Measurements from ENCODE around the gene RIC8A. TPM values are rescaled to one million over a fixed set of nuclear protein-coding genes. Genes with fewer than 3 reads are reported as not detected.
"Not testable (repeated sequence)": the region's sequence is repeated elsewhere in the genome, so short reads cannot be mapped to it uniquely, and the experiment has no call there.

The RIC8A gene
- total and polyA plus RNA-seq, 3 experiments from 2014 or later, result 103 to 139 (median 137) TPM

DNA sequence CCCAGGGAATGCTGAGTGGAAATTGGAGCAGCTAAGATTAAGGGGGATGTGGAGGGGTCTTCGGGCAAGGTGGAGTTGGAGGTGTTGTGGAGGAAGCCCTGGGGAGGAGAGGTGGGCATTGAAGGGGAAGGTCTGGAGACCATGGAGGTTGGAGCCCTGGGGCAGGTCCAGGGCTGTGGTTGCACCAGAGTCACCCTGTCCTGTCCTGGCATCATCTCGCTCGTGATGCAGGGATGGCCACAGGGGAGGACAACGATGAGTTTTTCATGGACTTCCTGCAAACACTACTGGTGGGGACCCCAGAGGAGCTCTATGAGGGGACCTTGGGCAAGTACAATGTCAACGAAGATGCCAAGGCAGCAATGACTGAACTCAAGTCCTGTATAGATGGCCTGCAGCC, 14.0 kb upstream of the RIC8A start:
- H3K9me3 Mint-ChIP-seq; H3K4me3 Mint-ChIP-seq; H3K27me3 ChIP-seq (ENCODE audit: insufficient read depth, low read length, poor library complexity, severe bottlenecking); H3K27ac ChIP-seq (ENCODE audit: low read depth, low read length); H3K27me3 Mint-ChIP-seq; CTCF ChIA-PET; H3K36me3 Mint-ChIP-seq; POLR2A ChIA-PET; H3K4me3 ChIP-seq (ENCODE audit: low read length); H3K9me3 ChIP-seq (ENCODE audit: low read length); H3K36me3 ChIP-seq (ENCODE audit: insufficient read depth, low read length): not testable (repeated sequence)
- Mint-ChIP-seq H3K4me1 (peaks cover 4 to 13% (median 10%) of the 10 kb centered on the region in 3 donors), H3K27ac (peak overlapping the region in 1 of 8 donors; percentile 91)
- peaks cover 10% of the 10 kb centered on the region for H3K4me1 ChIP-seq (ENCODE audit: insufficient read depth, low read length)
- DNase-seq, result peak in 1 of 5 donors; percentile 37

DNA sequence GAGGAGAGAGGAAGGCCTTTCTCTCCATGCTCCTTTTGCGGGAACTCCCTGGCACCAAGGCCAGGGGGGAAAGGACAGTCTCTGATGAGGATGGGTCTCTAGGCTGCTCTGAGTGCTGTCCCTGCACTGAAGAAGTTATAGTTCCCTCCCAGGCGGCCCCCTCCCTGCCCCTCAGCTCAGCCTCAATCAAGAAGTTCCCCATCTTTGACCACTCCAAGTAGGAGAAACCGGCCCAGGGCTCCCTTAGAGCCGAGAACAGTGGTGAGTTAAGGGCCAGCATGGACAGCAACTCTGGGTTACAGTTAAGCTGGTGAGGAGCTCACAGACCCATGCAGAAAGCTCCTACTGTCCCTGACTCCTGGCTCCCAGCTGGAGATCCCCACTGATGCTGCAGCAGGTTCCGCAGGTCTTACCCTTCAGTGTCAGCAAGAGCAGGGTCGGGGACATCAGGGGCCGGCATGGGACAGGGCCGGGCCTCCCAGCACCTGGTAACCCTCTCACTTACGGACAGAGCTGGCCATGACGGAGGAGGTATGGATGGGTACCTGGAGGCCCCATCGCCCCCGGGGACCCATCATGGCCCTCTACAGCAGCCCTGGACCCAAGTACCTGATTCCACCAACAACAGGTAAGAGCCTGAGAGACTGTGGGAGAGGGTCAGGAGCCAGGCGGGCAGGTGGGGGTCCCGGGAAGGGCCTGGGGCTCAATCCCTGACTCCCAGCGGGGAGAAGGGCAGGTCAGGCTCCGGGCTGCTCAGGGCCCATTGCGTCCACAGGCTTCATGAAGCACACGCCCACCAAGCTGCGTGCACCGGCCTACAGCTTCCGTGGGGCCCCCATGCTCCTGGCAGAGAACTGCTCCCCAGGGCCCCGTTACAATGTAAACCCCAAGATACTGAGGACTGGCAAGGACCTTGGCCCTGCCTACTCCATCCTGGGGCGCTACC, 10.4 kb upstream of the RIC8A start:
- Mint-ChIP-seq H3K27me3 (no peaks in the 10 kb centered on the region), H3K36me3 (peaks cover 0 to 15% (median 0%) of the 10 kb centered on the region in 3 donors), H3K9me3 (no peaks in the 10 kb centered on the region), H3K4me1 (peaks cover 6 to 10% (median 6%) of the 10 kb centered on the region in 3 donors), H3K27ac (no peak overlapping the region), H3K4me3 (no peak overlapping the region)
- peak in 1 of 5 donors; percentile 42 for DNase-seq
- H3K4me1 ChIP-seq (ENCODE audit: insufficient read depth, low read length), result peaks cover 11% of the 10 kb centered on the region
- no peak overlapping the region for H3K27ac ChIP-seq (ENCODE audit: low read depth, low read length)
- no peak overlapping the region for H3K4me3 ChIP-seq (ENCODE audit: low read length)
- CTCF ChIA-PET, result no interaction called here
- no peaks in the 10 kb centered on the region for H3K9me3 ChIP-seq (ENCODE audit: low read length)
- no peaks in the 10 kb centered on the region for H3K27me3 ChIP-seq (ENCODE audit: insufficient read depth, low read length, poor library complexity, severe bottlenecking)
- H3K36me3 ChIP-seq (ENCODE audit: insufficient read depth, low read length), result no peaks in the 10 kb centered on the region
- POLR2A ChIA-PET, result interaction anchor here (1.5 kb wide), 1 partner anchor 10 kb away, joined by 6 read pairs; the partner anchor contains the start of genes BET1L and RIC8A

DNA sequence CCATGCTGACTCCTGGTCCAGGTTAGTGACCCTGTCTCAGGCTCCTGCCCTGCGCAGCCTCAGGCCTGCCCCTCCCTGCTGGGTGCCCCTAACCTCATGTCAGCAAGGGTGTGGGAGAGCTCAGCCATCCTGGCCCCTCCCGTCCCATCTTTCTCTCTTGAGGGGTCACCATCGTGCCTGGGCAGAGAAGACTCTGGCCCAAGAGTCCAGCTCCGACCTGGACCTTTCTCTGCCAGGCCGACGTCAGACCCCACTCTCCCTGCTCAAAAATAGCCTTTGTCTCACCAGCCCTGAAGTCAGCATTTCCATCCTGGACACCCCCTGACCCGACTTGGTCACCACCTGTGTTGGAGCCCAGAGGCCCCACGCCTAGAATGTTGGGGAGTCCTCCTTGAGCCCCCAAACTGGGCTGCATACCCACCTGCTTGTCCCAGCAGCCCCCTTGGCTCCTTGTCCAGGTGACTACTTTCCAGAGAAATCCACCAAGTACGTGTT, 9.7 kb upstream of the RIC8A start:
- Histone ChIP-seq H3K4me1 (ENCODE audit: insufficient read depth, low read length) (peaks cover 15% of the 10 kb centered on the region), H3K27me3 (ENCODE audit: insufficient read depth, low read length, poor library complexity, severe bottlenecking) (no peaks in the 10 kb centered on the region), H3K9me3 (ENCODE audit: low read length) (no peaks in the 10 kb centered on the region), H3K36me3 (ENCODE audit: insufficient read depth, low read length) (no peaks in the 10 kb centered on the region), H3K4me3 (ENCODE audit: low read length) (no peak overlapping the region), H3K27ac (ENCODE audit: low read depth, low read length) (no peak overlapping the region)
- Mint-ChIP-seq H3K9me3 (no peaks in the 10 kb centered on the region), H3K4me1 (peaks cover 11 to 15% (median 11%) of the 10 kb centered on the region in 3 donors), H3K27ac (peak overlapping the region in 1 of 8 donors; percentile 88), H3K4me3 (no peak overlapping the region), H3K36me3 (peaks cover 0 to 23% (median 0%) of the 10 kb centered on the region in 3 donors), H3K27me3 (no peaks in the 10 kb centered on the region)
- ChIA-PET CTCF (no interaction called here), POLR2A (interaction anchor here (1.5 kb wide), 1 partner anchor 9 kb away, joined by 6 read pairs; the partner anchor contains the start of genes BET1L and RIC8A)
- DNase-seq, result peak in 1 of 5 donors; percentile 26

DNA sequence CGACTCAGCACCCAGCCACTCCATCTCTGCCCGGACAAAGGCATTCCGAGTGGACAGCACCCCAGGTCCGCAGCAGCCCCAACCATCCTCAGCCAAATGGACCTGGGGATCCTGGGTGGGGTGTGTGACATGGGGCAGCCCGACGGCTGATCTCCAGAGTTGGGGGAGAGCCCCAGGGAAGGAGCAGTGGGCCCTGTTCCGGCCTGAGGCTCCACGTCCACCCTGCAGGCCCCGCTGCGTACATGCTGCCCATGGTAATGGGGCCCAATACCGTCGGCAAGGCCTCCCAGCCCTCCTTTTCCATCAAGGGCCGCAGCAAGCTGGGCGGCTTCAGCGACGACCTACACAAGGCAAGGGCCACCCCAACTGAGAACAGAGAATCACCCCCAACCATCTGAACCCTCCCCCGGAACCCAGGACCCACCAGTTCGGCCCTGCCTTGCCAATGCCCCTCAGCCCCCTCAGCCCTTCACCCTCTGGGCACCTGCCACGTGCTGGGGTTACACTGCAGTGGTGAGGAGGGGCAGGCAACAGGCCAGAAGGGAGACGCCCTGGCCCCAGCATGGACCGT, 9.2 kb upstream of the RIC8A start:
- H3K27me3 ChIP-seq (ENCODE audit: insufficient read depth, low read length, poor library complexity, severe bottlenecking), result no peaks in the 10 kb centered on the region
- Mint-ChIP-seq H3K27me3 (no peaks in the 10 kb centered on the region), H3K36me3 (peaks cover 0 to 28% (median 0%) of the 10 kb centered on the region in 3 donors), H3K4me1 (peaks cover 16 to 20% (median 17%) of the 10 kb centered on the region in 3 donors), H3K4me3 (no peak overlapping the region), H3K27ac (peak overlapping the region in 1 of 8 donors; percentile 70), H3K9me3 (no peaks in the 10 kb centered on the region)
- peak in 1 of 5 donors; percentile 47 for DNase-seq
- CTCF ChIA-PET, result no interaction called here
- H3K4me3 ChIP-seq (ENCODE audit: low read length), result no peak overlapping the region
- peaks cover 4% of the 10 kb centered on the region for H3K36me3 ChIP-seq (ENCODE audit: insufficient read depth, low read length)
- peaks cover 20% of the 10 kb centered on the region for H3K4me1 ChIP-seq (ENCODE audit: insufficient read depth, low read length)
- no peak overlapping the region for H3K27ac ChIP-seq (ENCODE audit: low read depth, low read length)
- H3K9me3 ChIP-seq (ENCODE audit: low read length), result no peaks in the 10 kb centered on the region
- POLR2A ChIA-PET, result interaction anchor here (1.5 kb wide), 1 partner anchor 9 kb away, joined by 6 read pairs; the partner anchor contains the start of genes BET1L and RIC8A

DNA sequence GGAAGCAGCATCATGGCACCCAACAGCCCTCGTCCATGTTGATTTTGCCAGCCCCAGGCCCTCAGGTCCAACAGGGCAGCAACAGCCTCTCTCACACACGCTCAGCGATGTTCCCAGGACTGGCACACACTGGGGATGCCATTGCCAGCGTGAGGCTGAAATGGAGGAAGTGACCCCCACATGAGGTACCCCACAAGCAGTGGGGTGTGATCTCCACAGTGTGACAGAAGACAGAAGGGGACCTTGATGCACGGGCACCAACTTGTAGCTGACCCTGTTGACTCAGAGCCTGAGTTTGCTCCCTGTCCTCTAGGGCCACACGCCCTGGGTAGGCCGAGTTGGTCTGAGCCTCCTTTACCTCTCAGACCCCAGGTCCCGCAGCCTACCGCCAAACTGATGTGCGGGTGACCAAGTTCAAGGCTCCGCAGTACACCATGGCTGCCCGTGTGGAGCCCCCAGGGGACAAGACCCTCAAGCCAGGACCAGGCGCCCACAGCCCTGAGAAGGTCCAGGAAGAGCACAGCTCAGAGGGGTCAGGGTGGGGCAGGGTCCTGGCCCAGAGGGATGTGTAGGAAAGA, 8.4 kb upstream of the RIC8A start:
- peaks cover 0 to 35% (median 0%) of the 10 kb centered on the region in 3 donors for H3K36me3 Mint-ChIP-seq
- peaks cover 24 to 28% (median 24%) of the 10 kb centered on the region in 3 donors for H3K4me1 Mint-ChIP-seq
- no peaks in the 10 kb centered on the region for H3K9me3 Mint-ChIP-seq
- Histone ChIP-seq H3K9me3 (ENCODE audit: low read length) (no peaks in the 10 kb centered on the region), H3K27ac (ENCODE audit: low read depth, low read length) (no peak overlapping the region), H3K4me1 (ENCODE audit: insufficient read depth, low read length) (peaks cover 28% of the 10 kb centered on the region), H3K36me3 (ENCODE audit: insufficient read depth, low read length) (peaks cover 12% of the 10 kb centered on the region), H3K27me3 (ENCODE audit: insufficient read depth, low read length, poor library complexity, severe bottlenecking) (no peaks in the 10 kb centered on the region), H3K4me3 (ENCODE audit: low read length) (no peak overlapping the region)
- DNase-seq, result peak in 1 of 5 donors; percentile 40
- no peaks in the 10 kb centered on the region for H3K27me3 Mint-ChIP-seq
- CTCF ChIA-PET, result interaction anchor here (0.9 kb wide), 1 partner anchor 52 kb away, joined by 4 read pairs; no protein-coding TSS in a partner anchor
- POLR2A ChIA-PET, result no interaction called here
- no peak overlapping the region for H3K4me3 Mint-ChIP-seq
- peak overlapping the region in 1 of 8 donors; percentile 43 for H3K27ac Mint-ChIP-seq

DNA sequence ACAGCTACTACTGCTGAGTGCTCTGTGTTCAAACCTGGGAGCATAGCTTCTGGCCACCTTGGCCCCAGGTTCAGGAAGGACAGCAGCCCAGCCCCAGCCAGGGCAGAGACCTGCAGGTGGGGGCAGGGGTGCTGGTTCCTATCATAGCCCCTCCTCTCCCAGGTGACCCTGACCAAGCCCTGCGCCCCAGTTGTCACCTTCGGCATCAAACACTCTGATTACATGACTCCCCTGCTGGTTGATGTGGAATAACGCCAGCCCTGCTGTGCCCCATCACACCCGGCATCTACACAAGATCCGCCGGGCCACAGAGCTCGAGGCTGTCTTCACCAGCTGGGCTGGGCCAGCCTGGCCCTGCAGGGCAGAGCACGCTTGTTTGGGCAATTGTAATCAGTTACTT, 7.7 kb upstream of the RIC8A start:
- H3K36me3 Mint-ChIP-seq, result peaks cover 0 to 42% (median 0%) of the 10 kb centered on the region in 3 donors
- peaks cover 28 to 35% (median 31%) of the 10 kb centered on the region in 3 donors for H3K4me1 Mint-ChIP-seq
- Histone ChIP-seq H3K36me3 (ENCODE audit: insufficient read depth, low read length) (peaks cover 19% of the 10 kb centered on the region), H3K9me3 (ENCODE audit: low read length) (no peaks in the 10 kb centered on the region), H3K4me1 (ENCODE audit: insufficient read depth, low read length) (peaks cover 32% of the 10 kb centered on the region), H3K4me3 (ENCODE audit: low read length) (no peak overlapping the region), H3K27me3 (ENCODE audit: insufficient read depth, low read length, poor library complexity, severe bottlenecking) (no peaks in the 10 kb centered on the region), H3K27ac (ENCODE audit: low read depth, low read length) (no peak overlapping the region)
- CTCF ChIA-PET, result no interaction called here
- H3K27ac Mint-ChIP-seq, result peak overlapping the region in 1 of 8 donors; percentile 58
- H3K27me3 Mint-ChIP-seq, result no peaks in the 10 kb centered on the region
- DNase-seq, result peak in 1 of 5 donors; percentile 38
- H3K4me3 Mint-ChIP-seq, result no peak overlapping the region
- no peaks in the 10 kb centered on the region for H3K9me3 Mint-ChIP-seq
- POLR2A ChIA-PET, result no interaction called here

DNA sequence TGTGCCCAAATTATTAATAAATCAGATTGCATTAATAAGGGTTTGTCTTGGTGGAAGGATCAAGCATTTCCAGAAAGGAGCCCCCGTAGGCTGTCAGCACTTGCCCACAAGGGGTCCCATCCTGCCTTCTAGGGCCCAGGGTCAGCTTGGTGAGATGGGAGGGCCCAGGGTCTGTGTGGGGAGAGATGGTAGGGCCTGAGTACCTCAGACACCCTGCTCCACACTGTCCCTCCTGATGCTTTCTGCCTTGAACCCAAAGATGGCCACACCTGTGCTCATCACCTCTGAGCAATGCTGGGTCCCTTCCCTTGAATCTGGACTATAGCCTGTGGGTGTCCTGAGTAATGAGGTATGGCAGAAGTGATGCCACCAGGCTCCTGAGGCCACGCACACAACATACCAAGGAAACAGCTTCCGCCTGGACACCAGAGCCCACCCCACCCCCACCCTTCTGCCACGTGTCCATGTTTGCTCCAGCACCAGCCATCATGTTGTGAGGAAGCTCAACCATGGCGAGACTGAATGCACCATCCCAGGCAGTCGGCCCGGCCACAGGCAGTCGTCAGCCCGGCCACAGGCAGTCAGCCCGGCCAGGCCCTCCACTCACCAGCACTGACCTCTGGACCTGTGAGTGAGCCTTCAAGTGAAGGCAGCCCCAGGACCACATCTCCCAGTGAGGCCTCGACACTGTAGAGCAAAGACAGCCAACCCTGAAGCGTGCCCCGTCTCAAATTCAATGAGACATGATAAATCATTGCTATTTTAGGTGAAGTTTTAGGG, 7.1 kb upstream of the RIC8A start:
- Histone ChIP-seq H3K27ac (ENCODE audit: low read depth, low read length) (no peak overlapping the region), H3K27me3 (ENCODE audit: insufficient read depth, low read length, poor library complexity, severe bottlenecking) (no peaks in the 10 kb centered on the region), H3K36me3 (ENCODE audit: insufficient read depth, low read length) (peaks cover 25% of the 10 kb centered on the region), H3K4me3 (ENCODE audit: low read length) (no peak overlapping the region), H3K4me1 (ENCODE audit: insufficient read depth, low read length) (peaks cover 37% of the 10 kb centered on the region), H3K9me3 (ENCODE audit: low read length) (no peaks in the 10 kb centered on the region)
- Mint-ChIP-seq H3K36me3 (peaks cover 0 to 48% (median 0%) of the 10 kb centered on the region in 3 donors), H3K27ac (peak overlapping the region in 3 of 8 donors; percentile 22 to 58 (median 56)), H3K9me3 (no peaks in the 10 kb centered on the region), H3K4me3 (peak overlapping the region in 1 of 7 donors; percentile 30), H3K27me3 (no peaks in the 10 kb centered on the region), H3K4me1 (peaks cover 30 to 41% (median 34%) of the 10 kb centered on the region in 3 donors)
- ChIA-PET CTCF (no interaction called here), POLR2A (no interaction called here)
- DNase-seq, result peak in 1 of 5 donors; percentile 47
